CD8-positive, alpha-beta memory T cell (primary cell): Measurements from ENCODE around the gene FAM13B. TPM values are rescaled to one million over a fixed set of nuclear protein-coding genes. Genes with fewer than 3 reads are reported as not detected.
"Not testable (repeated sequence)": the region's sequence is repeated elsewhere in the genome, so short reads cannot be mapped to it uniquely, and the experiment has no call there.

ENCODE experiments used
- CTCF ChIA-PET: fragments of 350-600 bp; sonication (Branson Sonifier 250); formaldehyde crosslinking; loops from one replicate; lab custom pipeline; 2021; ENCODE audit warnings: antibody characterized with exemption; lab: Charles Lee
- POLR2A ChIA-PET: fragments of 350-600 bp; sonication (Branson Sonifier 250); formaldehyde crosslinking; loops from one replicate; lab custom pipeline; 2021; ENCODE audit warnings: antibody characterized with exemption; lab: Charles Lee
- DNase-seq, 5 donors: peaks; one replicate each; pipeline versions ENCODE4 v3.0.0 to v3.0.0-alpha.2; 2020 to 2022; ENCODE audit warnings: mixed read lengths in 1 of 5
- H3K27ac ChIP-seq: one replicate; pipeline ENCODE4 v1.7.0; 2013; ENCODE audit warnings: low read depth, mild to moderate bottlenecking, low read length, moderate library complexity
- H3K27me3 ChIP-seq: 2 replicates; pipeline ENCODE4 v1.7.0; 2013; ENCODE audit warnings: low read length, mild to moderate bottlenecking; ENCODE audit not compliant: insufficient read depth, poor library complexity, severe bottlenecking
- H3K36me3 ChIP-seq: 2 replicates; pipeline ENCODE4 v1.7.0; 2013; ENCODE audit warnings: mild to moderate bottlenecking, low read length, moderate library complexity; ENCODE audit not compliant: insufficient read depth
- H3K4me1 ChIP-seq: 2 replicates; pipeline ENCODE4 v1.7.0; 2013; ENCODE audit warnings: mild to moderate bottlenecking, low read length, moderate library complexity; ENCODE audit not compliant: insufficient read depth
- H3K4me3 ChIP-seq: 2 replicates; pipeline ENCODE4 v1.7.0; 2013; ENCODE audit warnings: mild to moderate bottlenecking, low read length
- H3K9me3 ChIP-seq: 2 replicates; pipeline ENCODE4 v1.7.0; 2013; ENCODE audit warnings: mild to moderate bottlenecking, low read length
- H3K27ac Mint-ChIP-seq, 8 donors: one replicate each; pipeline ENCODE4 v1.8.0; 2020 to 2021; ENCODE audit warnings: mixed read lengths in 8 of 8, mild to moderate bottlenecking in 6 of 8, inconsistent platforms in 3 of 8, moderate library complexity in 3 of 8
- H3K27me3 Mint-ChIP-seq, 2 donors: one replicate each; pipeline ENCODE4 v1.8.0; 2020 to 2021; ENCODE audit warnings: mixed read lengths in 2 of 2, mild to moderate bottlenecking in 1 of 2, moderate library complexity in 1 of 2
- H3K36me3 Mint-ChIP-seq, 3 donors: one replicate each; pipeline ENCODE4 v1.8.0; 2020 to 2021; ENCODE audit warnings: mixed read lengths in 3 of 3, inconsistent platforms in 1 of 3, mild to moderate bottlenecking in 1 of 3
- H3K4me1 Mint-ChIP-seq, 3 donors: one replicate each; pipeline ENCODE4 v1.8.0; 2020 to 2021; ENCODE audit warnings: mixed read lengths in 3 of 3, inconsistent platforms in 1 of 3, mild to moderate bottlenecking in 1 of 3
- H3K4me3 Mint-ChIP-seq, 7 donors: one replicate each; pipeline ENCODE4 v1.8.0; 2020 to 2021; ENCODE audit warnings: mixed read lengths in 7 of 7, mild to moderate bottlenecking in 6 of 7, moderate library complexity in 4 of 7, inconsistent platforms in 2 of 7
- H3K9me3 Mint-ChIP-seq, 5 donors: one replicate each; pipeline ENCODE4 v1.8.0; 2020 to 2022; ENCODE audit warnings: mixed read lengths in 5 of 5, mild to moderate bottlenecking in 3 of 5, moderate library complexity in 2 of 5, inconsistent platforms in 1 of 5
- polyA plus RNA-seq: library from polyadenylated mRNA; unstranded; fragments of 300-500 nt; fragmentation: Illumina TruSeq; gene quantifications from one replicate; pipeline ENCODE4 v1.2.3, GENCODE V29; 2021
- total RNA-seq, 2 experiments: library from RNA; stranded (reverse); gene quantifications; one replicate each; pipeline ENCODE4 v1.2.3, GENCODE V29; 2021

The FAM13B gene
- total and polyA plus RNA-seq, 3 experiments from 2014 or later: 25.3 to 37.2 (median 28.9) TPM

- Histone ChIP-seq H3K27me3 (no peaks in the 10 kb centered on the region), H3K4me1 (peaks cover 5% of the 10 kb centered on the region), H3K4me3 (no peak overlapping the region), H3K36me3 (peaks cover 9% of the 10 kb centered on the region), H3K9me3 (no peaks in the 10 kb centered on the region), H3K27ac (peak overlapping the region; percentile 54)
- peaks cover 45 to 69% (median 65%) of the 10 kb centered on the region in 3 donors for H3K4me1 Mint-ChIP-seq
- CTCF ChIA-PET: no interaction called here
- H3K36me3 Mint-ChIP-seq: peaks cover 23 to 55% (median 26%) of the 10 kb centered on the region in 3 donors
- no peak for DNase-seq
- H3K9me3 Mint-ChIP-seq: peaks cover 0 to 3% (median 0%) of the 10 kb centered on the region in 5 donors
- H3K27me3 Mint-ChIP-seq: peaks cover 0 to 2% of the 10 kb centered on the region in 2 donors
- POLR2A ChIA-PET: no interaction called here
- H3K27ac Mint-ChIP-seq: peak overlapping the region in 3 of 8 donors; percentile 1 to 68 (median 8)
- no peak overlapping the region for H3K4me3 Mint-ChIP-seq
These were observed 37.7 kb downstream of the FAM13B start for GRCh38 chr5:137995077-137995748.

GRCh38 chr5:137994556-137994955 is 38.3 kb downstream of the FAM13B start:
- ChIA-PET POLR2A (no interaction called here), CTCF (no interaction called here)
- Histone ChIP-seq H3K36me3 (peaks cover 9% of the 10 kb centered on the region), H3K9me3 (no peaks in the 10 kb centered on the region), H3K27ac (peak overlapping the region; percentile 54), H3K4me3 (no peak overlapping the region), H3K27me3 (no peaks in the 10 kb centered on the region), H3K4me1 (peaks cover 5% of the 10 kb centered on the region)
- H3K4me1 Mint-ChIP-seq: peaks cover 42 to 66% (median 59%) of the 10 kb centered on the region in 3 donors
- H3K36me3 Mint-ChIP-seq: peaks cover 17 to 52% (median 23%) of the 10 kb centered on the region in 3 donors
- H3K27ac Mint-ChIP-seq: peak overlapping the region in 4 of 8 donors; percentile 15 to 68 (median 28)
- H3K27me3 Mint-ChIP-seq: peaks cover 0 to 2% of the 10 kb centered on the region in 2 donors
- H3K4me3 Mint-ChIP-seq: no peak overlapping the region
- no peak for DNase-seq
- H3K9me3 Mint-ChIP-seq: peaks cover 0 to 3% (median 0%) of the 10 kb centered on the region in 5 donors

- H3K27ac Mint-ChIP-seq: peak overlapping the region in 1 of 8 donors; percentile 26
- Histone ChIP-seq H3K4me1 (no peaks in the 10 kb centered on the region), H3K27ac (no peak overlapping the region), H3K9me3 (no peaks in the 10 kb centered on the region), H3K36me3 (peaks cover 7% of the 10 kb centered on the region), H3K4me3 (no peak overlapping the region), H3K27me3 (no peaks in the 10 kb centered on the region)
- H3K9me3 Mint-ChIP-seq: no peaks in the 10 kb centered on the region
- no peak overlapping the region for H3K4me3 Mint-ChIP-seq
- H3K36me3 Mint-ChIP-seq: peaks cover 1 to 55% (median 17%) of the 10 kb centered on the region in 3 donors
- no peak for DNase-seq
- ChIA-PET POLR2A (no interaction called here), CTCF (interaction anchor here (1.0 kb wide), 1 partner anchor 46 kb away, joined by 3 read pairs; no protein-coding TSS in a partner anchor)
- no peaks in the 10 kb centered on the region for H3K27me3 Mint-ChIP-seq
- H3K4me1 Mint-ChIP-seq: peaks cover 25 to 52% (median 47%) of the 10 kb centered on the region in 3 donors
These were observed 43.5 kb downstream of the FAM13B start for GRCh38 chr5:137989419-137989818.

GRCh38 chr5:137975208-137975607 is 57.7 kb downstream of the FAM13B start:
- ChIA-PET POLR2A (no interaction called here), CTCF (no interaction called here)
- peak overlapping the region in 1 of 8 donors; percentile 56 for H3K27ac Mint-ChIP-seq
- H3K4me3 Mint-ChIP-seq: no peak overlapping the region
- H3K27me3 Mint-ChIP-seq: no peaks in the 10 kb centered on the region
- peaks cover 7% of the 10 kb centered on the region for H3K36me3 ChIP-seq
- H3K9me3 ChIP-seq: no peaks in the 10 kb centered on the region
- peaks cover 0 to 6% (median 3%) of the 10 kb centered on the region in 5 donors for H3K9me3 Mint-ChIP-seq
- H3K4me1 ChIP-seq: no peaks in the 10 kb centered on the region
- H3K27me3 ChIP-seq: no peaks in the 10 kb centered on the region
- no peak overlapping the region for H3K27ac ChIP-seq
- H3K4me3 ChIP-seq: no peak overlapping the region
- peaks cover 31 to 57% (median 37%) of the 10 kb centered on the region in 3 donors for H3K36me3 Mint-ChIP-seq
- peaks cover 4 to 17% (median 6%) of the 10 kb centered on the region in 3 donors for H3K4me1 Mint-ChIP-seq
- no peak for DNase-seq

GRCh38 chr5:137970384-137970783 is 62.5 kb downstream of the FAM13B start:
- H3K27me3 Mint-ChIP-seq, H3K4me1 Mint-ChIP-seq, H3K9me3 Mint-ChIP-seq, H3K27me3 ChIP-seq, H3K27ac Mint-ChIP-seq, H3K36me3 ChIP-seq, H3K9me3 ChIP-seq, H3K27ac ChIP-seq, POLR2A ChIA-PET, DNase-seq, H3K4me3 ChIP-seq, CTCF ChIA-PET, H3K4me1 ChIP-seq: not testable (repeated sequence)
- Mint-ChIP-seq H3K36me3 (peaks cover 13 to 50% (median 26%) of the 10 kb centered on the region in 3 donors), H3K4me3 (peak overlapping the region in 1 of 7 donors; percentile 56)

GRCh38 chr5:137960819-137961218 is 72.1 kb downstream of the FAM13B start:
- Histone ChIP-seq H3K4me3 (no peak overlapping the region), H3K27me3 (no peaks in the 10 kb centered on the region), H3K9me3 (no peaks in the 10 kb centered on the region), H3K36me3 (peaks cover 9% of the 10 kb centered on the region), H3K27ac (no peak overlapping the region), H3K4me1 (no peaks in the 10 kb centered on the region)
- no peaks in the 10 kb centered on the region for H3K9me3 Mint-ChIP-seq
- H3K36me3 Mint-ChIP-seq: peaks cover 3 to 78% (median 21%) of the 10 kb centered on the region in 3 donors
- CTCF ChIA-PET: no interaction called here
- H3K27me3 Mint-ChIP-seq: no peaks in the 10 kb centered on the region
- POLR2A ChIA-PET: no interaction called here
- no peak for DNase-seq
- H3K4me3 Mint-ChIP-seq: no peak overlapping the region
- peak overlapping the region in 3 of 8 donors; percentile 12 to 50 (median 35) for H3K27ac Mint-ChIP-seq
- peaks cover 10 to 25% (median 24%) of the 10 kb centered on the region in 3 donors for H3K4me1 Mint-ChIP-seq

GRCh38 chr5:137960141-137960540 is 72.7 kb downstream of the FAM13B start:
- H3K4me1 ChIP-seq: no peaks in the 10 kb centered on the region
- POLR2A ChIA-PET: no interaction called here
- H3K36me3 ChIP-seq: peaks cover 9% of the 10 kb centered on the region

GRCh38 chr5:137959488-137959887 is 73.4 kb downstream of the FAM13B start:
- Mint-ChIP-seq H3K36me3 (peaks cover 3 to 76% (median 22%) of the 10 kb centered on the region in 3 donors), H3K27me3 (no peaks in the 10 kb centered on the region), H3K4me1 (peaks cover 9 to 20% (median 14%) of the 10 kb centered on the region in 3 donors), H3K27ac (peak overlapping the region in 1 of 8 donors; percentile 3), H3K9me3 (no peaks in the 10 kb centered on the region), H3K4me3 (no peak overlapping the region)
- POLR2A ChIA-PET: no interaction called here
- H3K9me3 ChIP-seq: no peaks in the 10 kb centered on the region
- H3K36me3 ChIP-seq: peaks cover 9% of the 10 kb centered on the region
- H3K27ac ChIP-seq: no peak overlapping the region
- CTCF ChIA-PET: interaction anchor here (0.6 kb wide), 1 partner anchor 43 kb away, joined by 3 read pairs; no protein-coding TSS in a partner anchor
- no peak for DNase-seq
- no peak overlapping the region for H3K4me3 ChIP-seq
- no peaks in the 10 kb centered on the region for H3K4me1 ChIP-seq
- H3K27me3 ChIP-seq: no peaks in the 10 kb centered on the region

More at GRCh38 chr5:137960141-137960540, 72.7 kb downstream of the FAM13B start:
- Mint-ChIP-seq H3K27ac (peak overlapping the region in 3 of 8 donors; percentile 8 to 84 (median 40)), H3K27me3 (no peaks in the 10 kb centered on the region), H3K4me1 (peaks cover 9 to 20% (median 18%) of the 10 kb centered on the region in 3 donors), H3K36me3 (peaks cover 3 to 75% (median 22%) of the 10 kb centered on the region in 3 donors), H3K4me3 (no peak overlapping the region), H3K9me3 (no peaks in the 10 kb centered on the region)
- no peak overlapping the region for H3K4me3 ChIP-seq
- DNase-seq: no peak
- no peaks in the 10 kb centered on the region for H3K27me3 ChIP-seq
- no peaks in the 10 kb centered on the region for H3K9me3 ChIP-seq
- CTCF ChIA-PET: interaction anchor here (0.6 kb wide), 1 partner anchor 44 kb away, joined by 3 read pairs; no protein-coding TSS in a partner anchor
- H3K27ac ChIP-seq: no peak overlapping the region
